B cell (primary cell): Measurements from ENCODE around the gene PEX12. TPM values are rescaled to one million over a fixed set of nuclear protein-coding genes. Genes with fewer than 3 reads are reported as not detected.
"Not testable (repeated sequence)": the region's sequence is repeated elsewhere in the genome, so short reads cannot be mapped to it uniquely, and the experiment has no call there.

ENCODE experiments used
- ATAC-seq: fragments of 200-7000 bp; cut with Tn5 transposase; one replicate; pipeline ENCODE4 v1.10.0; 2021; ENCODE audit warnings: low read depth, mild to moderate bottlenecking, moderate number of reproducible peaks, moderate library complexity
- CTCF ChIA-PET: fragments of 350-600 bp; sonication (Branson Sonifier 250); formaldehyde crosslinking; loops from one replicate; lab custom pipeline; 2021; ENCODE audit warnings: antibody characterized with exemption, inconsistent platforms; lab: Charles Lee
- POLR2A ChIA-PET: fragments of 350-600 bp; sonication (Branson Sonifier 250); formaldehyde crosslinking; loops from one replicate; lab custom pipeline; 2021; ENCODE audit warnings: antibody characterized with exemption; lab: Charles Lee
- DNase-seq: peaks from one replicate; pipeline ENCODE4 v3.0.0; 2013
- H2AFZ ChIP-seq: 2 replicates; pipeline ENCODE4 v1.6.1; 2012; ENCODE audit warnings: mild to moderate bottlenecking, low read depth, low read length; ENCODE audit not compliant: insufficient read depth, poor library complexity, severe bottlenecking
- H3K27ac ChIP-seq, 2 donors: 1 replicate in 1 of 2; 2 replicates in 1 of 2; pipeline ENCODE4 v1.5.1; 2012 to 2013; ENCODE audit warnings: low read length in 2 of 2, mild to moderate bottlenecking in 2 of 2, moderate library complexity in 1 of 2
- H3K27me3 ChIP-seq, 4 experiments: fragments of 200-600 bp in 1 of 4; sonication (generic) in 1 of 4; replicated peaks in 1 of 4; 1 replicate in 2 of 4; 2 replicates in 2 of 4; pipeline versions ENCODE4 v1.6.1 to v1.7.0; 2013 to 2016; ENCODE audit warnings: low read length in 3 of 4, mild to moderate bottlenecking in 2 of 4, mixed read lengths in 1 of 4, moderate library complexity in 1 of 4; ENCODE audit not compliant: insufficient read depth in 4 of 4, control insufficient read depth in 3 of 4; ENCODE audit errors: control extremely low read depth in 1 of 4
- H3K36me3 ChIP-seq, 2 experiments: replicated peaks in 1 of 2; 1 replicate in 1 of 2; 2 replicates in 1 of 2; pipeline versions ENCODE4 v1.6.1 to v1.7.1; 2013; ENCODE audit warnings: low read length in 1 of 2; ENCODE audit not compliant: insufficient read depth in 2 of 2, control insufficient read depth in 1 of 2; ENCODE audit errors: control extremely low read depth in 1 of 2, extremely low read depth in 1 of 2
- H3K4me1 ChIP-seq, 2 donors: fragments of 200-600 bp in 1 of 2; sonication (generic) in 1 of 2; 1 replicate in 1 of 2; 2 replicates in 1 of 2; pipeline versions ENCODE4 v1.5.1 to v1.6.1; 2013 to 2017; ENCODE audit warnings: low read length in 2 of 2; ENCODE audit not compliant: control insufficient read depth in 2 of 2, insufficient read depth in 2 of 2
- H3K4me2 ChIP-seq: replicated peaks from 2 replicates; pipeline ENCODE3; 2012; ENCODE audit warnings: mild to moderate bottlenecking, low read depth, low read length; ENCODE audit not compliant: poor library complexity, severe bottlenecking
- H3K4me3 ChIP-seq, 5 experiments: fragments of 200-600 bp in 1 of 5; sonication (generic) in 1 of 5; 1 replicate in 3 of 5; 2 replicates in 2 of 5; pipeline versions ENCODE4 v1.5.1 to v1.7.0; 2011 to 2016; ENCODE audit warnings: low read length in 4 of 5, mild to moderate bottlenecking in 4 of 5, low read depth in 2 of 5, control low read depth in 1 of 5, moderate library complexity in 1 of 5; ENCODE audit not compliant: insufficient read depth in 1 of 5; ENCODE audit errors: control extremely low read depth in 1 of 5, extremely low read depth in 1 of 5
- H3K79me2 ChIP-seq: fragments of 200-600 bp; sonication (generic); one replicate; pipeline ENCODE4 v1.6.0; 2016; ENCODE audit warnings: low read length; ENCODE audit not compliant: control insufficient read depth, insufficient read depth
- H3K9ac ChIP-seq: fragments of 200-600 bp; sonication (generic); 2 replicates; pipeline ENCODE4 v1.6.1; 2017; ENCODE audit warnings: mild to moderate bottlenecking, low read length, moderate library complexity
- H3K9me3 ChIP-seq, 3 donors: one replicate each; pipeline versions ENCODE4 v1.6.1 to v1.7.1; 2013; ENCODE audit warnings: low read length in 2 of 3; ENCODE audit not compliant: control insufficient read depth in 2 of 3, insufficient read depth in 1 of 3; ENCODE audit errors: control extremely low read depth in 1 of 3
- H4K20me1 ChIP-seq: 2 replicates; pipeline ENCODE4 v1.6.0; 2012; ENCODE audit warnings: mild to moderate bottlenecking, low read length; ENCODE audit not compliant: insufficient read depth, control insufficient read depth, poor library complexity, severe bottlenecking
- H3K27ac Mint-ChIP-seq: one replicate; pipeline ENCODE4 v1.8.0; 2021; ENCODE audit warnings: mixed read lengths
- H3K27me3 Mint-ChIP-seq: one replicate; pipeline ENCODE4 v1.8.0; 2021; ENCODE audit warnings: mixed read lengths
- H3K4me1 Mint-ChIP-seq: one replicate; pipeline ENCODE4 v1.8.0; 2021; ENCODE audit warnings: mixed read lengths
- H3K4me3 Mint-ChIP-seq: one replicate; pipeline ENCODE4 v1.8.0; 2021; ENCODE audit warnings: mixed read lengths
- H3K9me3 Mint-ChIP-seq: one replicate; pipeline ENCODE4 v1.8.0; 2022; ENCODE audit warnings: mixed read lengths; ENCODE audit not compliant: insufficient read depth
- EZH2 ChIP-seq: IDR thresholded peaks from 2 replicates; pipeline ENCODE4 v1.6.1; 2012; ENCODE audit warnings: borderline replicate concordance, low read depth, mild to moderate bottlenecking, moderate library complexity, low read length; ENCODE audit not compliant: insufficient read depth, poor library complexity, severe bottlenecking
- WGBS: methylation state at CpG from one replicate; pipeline ENCODE4 v1.1.5; 2013; ENCODE audit warnings: missing lambda C conversion rate; ENCODE audit not compliant: insufficient coverage; 5-methylcytosine and 5-hydroxymethylcytosine counted together
- intact Hi-C: fragments of 100-400 bp; cut with micrococcal nuclease; formaldehyde crosslinking; loops from one replicate; pipeline ENCODE4 v1.10.0; 2022
- polyA plus RNA-seq: library from polyadenylated mRNA; depleted of rRNA; stranded (reverse); fragments of >200 nt; gene quantifications from 2 replicates; pipeline ENCODE4 v1.2.3, GENCODE V29; 2012
- total RNA-seq, 2 donors: library from RNA; stranded (reverse); fragments of 120-200 nt in 1 of 2; gene quantifications; 1 replicate in 1 of 2; 2 replicates in 1 of 2; pipeline versions ENCODE4 v1.2.3 to v1.2.4, GENCODE V29; 2013 to 2022
- TF ChIP-seq, protein P1 (sequence below): fragments of 200-600 bp; IDR thresholded peaks from one replicate; pipeline ENCODE4 v1.8.0; 2022; ENCODE audit warnings: antibody characterized with exemption, mild to moderate bottlenecking

The PEX12 gene
- total and polyA plus RNA-seq, 2 donors (not counting 1 experiment from before 2014, with no cell fraction given) = 2.6 to 5.1 TPM

DNA sequence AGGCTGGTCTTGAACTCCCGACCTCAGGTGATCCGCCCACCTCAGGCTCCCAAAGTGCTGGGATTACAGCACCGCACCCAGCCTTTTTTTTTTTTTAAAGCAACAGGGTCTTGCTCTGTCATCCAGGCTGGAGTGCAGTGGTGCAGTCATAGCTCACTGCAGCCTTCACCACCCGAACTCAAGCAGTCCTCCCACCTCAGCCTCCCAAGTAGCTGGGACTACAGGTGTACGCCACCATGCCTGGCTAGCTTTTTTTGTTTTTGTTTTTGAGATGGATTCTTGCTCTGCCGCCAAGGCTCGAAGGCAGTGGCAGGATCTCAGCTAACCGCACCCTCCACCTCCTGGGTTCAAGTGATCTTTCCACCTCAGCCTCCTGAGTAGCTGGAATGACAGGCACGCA, 43.0 kb downstream of the PEX12 start:
- H3K4me3 Mint-ChIP-seq, H3K79me2 ChIP-seq, H3K27me3 Mint-ChIP-seq, DNase-seq, H3K27ac ChIP-seq, H3K27ac Mint-ChIP-seq, H3K27me3 ChIP-seq, H3K4me2 ChIP-seq, H3K4me3 ChIP-seq, H3K36me3 ChIP-seq, H4K20me1 ChIP-seq, H3K9me3 Mint-ChIP-seq, ATAC-seq, H3K9me3 ChIP-seq, H2AFZ ChIP-seq, H3K9ac ChIP-seq: not testable (repeated sequence)
- H3K4me1 ChIP-seq = peaks cover 11 to 13% of the 10 kb centered on the region in 2 donors
- intact Hi-C loops = loop anchor here (10.0 kb wide), 1 partner anchor 1111 kb away; no protein-coding TSS in a partner anchor
- ChIA-PET POLR2A (interaction anchor here (0.7 kb wide), 2 partner anchors 14 to 223 kb away, joined by 5 to 9 read pairs; no protein-coding TSS in a partner anchor), CTCF (interaction anchor here (0.7 to 12.8 kb wide), 7 partner anchors 47 to 365 kb away, joined by 3 to 360 read pairs (median 4); no protein-coding TSS in a partner anchor)
- peaks cover 24% of the 10 kb centered on the region for H3K4me1 Mint-ChIP-seq
- WGBS = 100% methylated on average over 3 of the region's 9 CpGs

DNA sequence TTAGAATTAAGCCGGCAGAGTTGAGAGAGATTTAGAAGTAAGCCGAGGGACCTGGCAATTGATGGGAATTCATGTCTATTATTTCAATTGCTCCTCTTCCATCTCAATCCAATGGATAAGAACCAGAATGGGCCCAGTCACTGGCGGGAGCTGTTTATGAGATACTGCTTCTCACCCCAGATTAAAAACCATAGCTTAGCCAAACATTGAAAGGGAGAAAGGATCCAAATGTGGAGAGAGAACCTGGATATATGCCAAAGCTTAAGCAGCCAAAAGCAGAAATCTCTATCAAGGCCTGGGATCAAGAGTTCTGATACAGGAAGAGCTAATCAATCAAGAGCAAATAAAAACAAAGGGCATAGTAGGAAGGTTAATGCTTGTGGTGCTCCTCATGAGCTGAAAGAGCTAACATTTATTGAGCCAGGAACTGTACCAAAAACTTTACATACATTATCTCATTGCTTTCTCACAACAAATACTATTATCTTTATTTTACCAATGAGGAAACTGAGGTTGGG, 43.7 kb downstream of the PEX12 start:
- no peaks in the 10 kb centered on the region for H3K27me3 Mint-ChIP-seq
- Histone ChIP-seq H2AFZ (no peak overlapping the region), H4K20me1 (no peaks in the 10 kb centered on the region), H3K36me3 (no peaks in the 10 kb centered on the region), H3K4me1 (peaks cover 3 to 5% of the 10 kb centered on the region in 2 donors), H3K4me2 (no peak overlapping the region), H3K4me3 (no peak overlapping the region), H3K27ac (no peak overlapping the region), H3K79me2 (no peaks in the 10 kb centered on the region), H3K9me3 (no peaks in the 10 kb centered on the region), H3K9ac (no peak overlapping the region), H3K27me3 (no peaks in the 10 kb centered on the region)
- H3K27ac Mint-ChIP-seq = no peak overlapping the region
- H3K9me3 Mint-ChIP-seq = no peaks in the 10 kb centered on the region
- no peak for ATAC-seq
- H3K4me3 Mint-ChIP-seq = no peak overlapping the region
- WGBS = no CpG with 5 or more reads among the region's 3 CpGs
- peaks cover 18% of the 10 kb centered on the region for H3K4me1 Mint-ChIP-seq
- DNase-seq = no peak
- ChIA-PET POLR2A (interaction anchor here (0.7 kb wide), 2 partner anchors 223 to 352 kb away, joined by 3 to 5 read pairs; no protein-coding TSS in a partner anchor), CTCF (interaction anchor here (0.7 to 12.8 kb wide), 14 partner anchors 13 to 367 kb away, joined by 3 to 360 read pairs (median 4); partner anchors contain the start of gene SLFN13)
- intact Hi-C loops = loop anchor here (10.0 kb wide), 1 partner anchor 1110 kb away; no protein-coding TSS in a partner anchor
- TF ChIP-seq, protein P1, sequence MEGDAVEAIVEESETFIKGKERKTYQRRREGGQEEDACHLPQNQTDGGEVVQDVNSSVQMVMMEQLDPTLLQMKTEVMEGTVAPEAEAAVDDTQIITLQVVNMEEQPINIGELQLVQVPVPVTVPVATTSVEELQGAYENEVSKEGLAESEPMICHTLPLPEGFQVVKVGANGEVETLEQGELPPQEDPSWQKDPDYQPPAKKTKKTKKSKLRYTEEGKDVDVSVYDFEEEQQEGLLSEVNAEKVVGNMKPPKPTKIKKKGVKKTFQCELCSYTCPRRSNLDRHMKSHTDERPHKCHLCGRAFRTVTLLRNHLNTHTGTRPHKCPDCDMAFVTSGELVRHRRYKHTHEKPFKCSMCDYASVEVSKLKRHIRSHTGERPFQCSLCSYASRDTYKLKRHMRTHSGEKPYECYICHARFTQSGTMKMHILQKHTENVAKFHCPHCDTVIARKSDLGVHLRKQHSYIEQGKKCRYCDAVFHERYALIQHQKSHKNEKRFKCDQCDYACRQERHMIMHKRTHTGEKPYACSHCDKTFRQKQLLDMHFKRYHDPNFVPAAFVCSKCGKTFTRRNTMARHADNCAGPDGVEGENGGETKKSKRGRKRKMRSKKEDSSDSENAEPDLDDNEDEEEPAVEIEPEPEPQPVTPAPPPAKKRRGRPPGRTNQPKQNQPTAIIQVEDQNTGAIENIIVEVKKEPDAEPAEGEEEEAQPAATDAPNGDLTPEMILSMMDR = no peak
- TF ChIP-seq EZH2 = no peak
